Liver (tissue), 9 donors: ENCODE results near the gene DERA. TPM values are rescaled to one million over a fixed set of nuclear protein-coding genes. Genes with fewer than 3 reads are reported as not detected.

Experiments used
- DNase-seq: peaks from one replicate; pipeline ENCODE4 v3.0.0-alpha.2; 2017; ENCODE audit warnings: low spot score
- H3K27ac ChIP-seq, 2 donors: one replicate each; pipeline ENCODE4 v1.7.0; 2013; ENCODE audit warnings: inconsistent platforms in 2 of 2, low read length in 2 of 2, control low read depth in 1 of 2, low read depth in 1 of 2, mild to moderate bottlenecking in 1 of 2
- H3K27me3 ChIP-seq, 4 donors: one replicate each; pipeline versions ENCODE4 v1.6.1 to v1.7.0; 2013; ENCODE audit warnings: low read length in 3 of 4, inconsistent platforms in 1 of 4, mild to moderate bottlenecking in 1 of 4, moderate library complexity in 1 of 4; ENCODE audit not compliant: control insufficient read depth in 4 of 4, insufficient read depth in 4 of 4
- H3K36me3 ChIP-seq, 4 donors: one replicate each; pipeline versions ENCODE4 v1.6.1 to v1.7.0; 2013; ENCODE audit warnings: low read length in 3 of 4, mild to moderate bottlenecking in 3 of 4, low read depth in 1 of 4, moderate library complexity in 1 of 4; ENCODE audit not compliant: control insufficient read depth in 4 of 4, insufficient read depth in 3 of 4
- H3K4me1 ChIP-seq, 4 donors: one replicate each; pipeline versions ENCODE4 v1.6.1 to v1.7.0; 2013; ENCODE audit warnings: low read length in 3 of 4, mild to moderate bottlenecking in 3 of 4, moderate library complexity in 1 of 4; ENCODE audit not compliant: control insufficient read depth in 4 of 4, insufficient read depth in 4 of 4
- H3K4me3 ChIP-seq, 3 donors: one replicate each; pipeline versions ENCODE4 v1.6.1 to v1.7.0; 2013; ENCODE audit warnings: low read length in 3 of 3, control low read depth in 1 of 3, low read depth in 1 of 3, mild to moderate bottlenecking in 1 of 3
- H3K9ac ChIP-seq, 2 donors: one replicate each; pipeline ENCODE4 v1.7.0; 2013; ENCODE audit warnings: low read length in 2 of 2, mild to moderate bottlenecking in 2 of 2, moderate library complexity in 2 of 2, control low read depth in 1 of 2, low read depth in 1 of 2
- H3K9me3 ChIP-seq, 4 donors: one replicate each; pipeline versions ENCODE4 v1.6.1 to v1.7.0; 2013; ENCODE audit warnings: low read length in 3 of 4; ENCODE audit not compliant: control insufficient read depth in 4 of 4
- EGR1 ChIP-seq, 2 donors: IDR thresholded peaks; 2 replicates each; pipeline ENCODE4 v1.6.1; 2016 to 2018; ENCODE audit warnings: antibody characterized with exemption in 2 of 2, low read depth in 2 of 2
- FOXA1 ChIP-seq: IDR thresholded peaks from 2 replicates; pipeline ENCODE4 v1.6.1; 2016; ENCODE audit warnings: antibody characterized with exemption
- FOXA2 ChIP-seq: IDR thresholded peaks from 2 replicates; pipeline ENCODE4 v1.6.1; 2016; ENCODE audit warnings: antibody characterized with exemption
- GABPA ChIP-seq, 2 donors: IDR thresholded peaks in 1 of 2; conservative IDR thresholded peaks in 1 of 2; 2 replicates each; pipeline ENCODE4 v1.6.1; 2016; ENCODE audit warnings: antibody characterized with exemption in 2 of 2, mild to moderate bottlenecking in 1 of 2, moderate library complexity in 1 of 2
- HNF4A ChIP-seq, 2 donors: conservative IDR thresholded peaks; 2 replicates each; pipeline ENCODE4 v1.6.1; 2016; ENCODE audit warnings: antibody characterized with exemption in 2 of 2, mild to moderate bottlenecking in 2 of 2
- HNF4G ChIP-seq: IDR thresholded peaks from 2 replicates; pipeline ENCODE4 v1.6.1; 2016; ENCODE audit warnings: antibody characterized with exemption
- JUND ChIP-seq, 2 donors: IDR thresholded peaks; 2 replicates each; pipeline ENCODE4 v1.6.1; 2016; ENCODE audit warnings: antibody characterized with exemption in 2 of 2
- NR2F2 ChIP-seq: IDR thresholded peaks from 2 replicates; pipeline ENCODE4 v1.6.1; 2016; ENCODE audit warnings: antibody characterized with exemption
- RAD21 ChIP-seq, 2 donors: IDR thresholded peaks; 2 replicates each; pipeline ENCODE4 v1.6.1; 2016; ENCODE audit warnings: antibody characterized with exemption in 2 of 2, mild to moderate bottlenecking in 2 of 2
- RXRA ChIP-seq, 2 donors: IDR thresholded peaks; 2 replicates each; pipeline ENCODE4 v1.6.1; 2017 to 2018; ENCODE audit warnings: antibody characterized with exemption in 2 of 2, mild to moderate bottlenecking in 1 of 2
- SP1 ChIP-seq: IDR thresholded peaks from 2 replicates; pipeline ENCODE4 v1.6.1; 2018; ENCODE audit warnings: antibody characterized with exemption, mild to moderate bottlenecking
- TAF1 ChIP-seq: conservative IDR thresholded peaks from 2 replicates; pipeline ENCODE4 v1.6.1; 2016; ENCODE audit warnings: antibody characterized with exemption, mild to moderate bottlenecking
- YY1 ChIP-seq: IDR thresholded peaks from 2 replicates; pipeline ENCODE4 v1.6.1; 2016; ENCODE audit warnings: antibody characterized with exemption, mild to moderate bottlenecking
- ZBTB33 ChIP-seq: IDR thresholded peaks from 2 replicates; pipeline ENCODE4 v1.6.1; 2016; ENCODE audit warnings: antibody characterized with exemption
- WGBS: extraction: QIAGEN DNeasy Blood & Tissue Kit; methylation state at CpG from one replicate; pipeline ENCODE4 v1.1.7; 2013; 5-methylcytosine and 5-hydroxymethylcytosine counted together
- polyA plus RNA-seq, 2 donors: library from polyadenylated mRNA; stranded (reverse) in 1 of 2; unstranded in 1 of 2; fragments of 200-250 nt in 1 of 2; fragments of >200 nt in 1 of 2; fragmentation: Nextera tagmentation in 1 of 2; extraction: Ambion mirVana in 1 of 2; gene quantifications; one replicate each; pipeline versions ENCODE4 v1.2.1 to v1.2.3, GENCODE V29; 2013 to 2015
- total RNA-seq, 2 donors: library from RNA; depleted of rRNA; stranded (reverse); fragments of >200 nt; gene quantifications; one replicate each; pipeline ENCODE4 v1.2.3, GENCODE V29; 2014
- TF ChIP-seq, protein P1 (sequence below): IDR thresholded peaks from 2 replicates; pipeline ENCODE4 v1.6.1; 2016; ENCODE audit warnings: antibody characterized with exemption, mild to moderate bottlenecking
- TF ChIP-seq, protein P2 (sequence below): IDR thresholded peaks from 2 replicates; pipeline ENCODE4 v1.6.1; 2016; ENCODE audit warnings: antibody characterized with exemption
- donor health status: healthy.
- donor health status: healthy.
- donor health status: healthy.
- donor health status: healthy.
- donor health status: healthy.

The DERA gene
- total and polyA plus RNA-seq, 4 donors, result 32.9 to 65.2 (median 52.4) TPM

DNA sequence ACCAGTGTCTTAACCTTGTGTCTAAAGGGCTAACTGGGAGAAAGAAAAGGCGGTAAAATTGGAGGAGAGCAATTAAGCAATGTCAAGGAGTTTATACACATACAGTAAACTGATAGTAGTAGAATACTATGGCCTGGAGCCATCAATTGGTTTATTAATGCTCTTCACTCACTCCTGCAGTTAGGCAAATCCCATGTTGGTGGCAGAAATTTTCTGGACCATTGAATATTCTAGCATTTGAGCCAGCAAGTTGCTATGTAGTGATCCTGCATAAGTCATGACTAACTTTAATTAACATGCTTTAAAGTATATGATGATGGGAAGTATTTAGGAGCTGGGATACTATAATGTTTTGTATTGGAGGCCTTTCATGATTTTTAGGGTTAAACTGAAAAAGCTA lies 14.3 kb upstream of the DERA start:
- H3K27ac ChIP-seq, result no peak overlapping the region
- H3K4me1 ChIP-seq, result peaks cover 0 to 22% (median 14%) of the 10 kb centered on the region in 4 donors
- WGBS, result 95% methylated on average over 1 of the region's 1 CpG
- H3K9ac ChIP-seq, result no peak overlapping the region
- H3K27me3 ChIP-seq, result no peaks in the 10 kb centered on the region
- peaks cover 7 to 17% (median 12%) of the 10 kb centered on the region in 4 donors for H3K36me3 ChIP-seq
- no peak overlapping the region for H3K4me3 ChIP-seq
- DNase-seq, result no peak
- TF ChIP-seq, protein P1, sequence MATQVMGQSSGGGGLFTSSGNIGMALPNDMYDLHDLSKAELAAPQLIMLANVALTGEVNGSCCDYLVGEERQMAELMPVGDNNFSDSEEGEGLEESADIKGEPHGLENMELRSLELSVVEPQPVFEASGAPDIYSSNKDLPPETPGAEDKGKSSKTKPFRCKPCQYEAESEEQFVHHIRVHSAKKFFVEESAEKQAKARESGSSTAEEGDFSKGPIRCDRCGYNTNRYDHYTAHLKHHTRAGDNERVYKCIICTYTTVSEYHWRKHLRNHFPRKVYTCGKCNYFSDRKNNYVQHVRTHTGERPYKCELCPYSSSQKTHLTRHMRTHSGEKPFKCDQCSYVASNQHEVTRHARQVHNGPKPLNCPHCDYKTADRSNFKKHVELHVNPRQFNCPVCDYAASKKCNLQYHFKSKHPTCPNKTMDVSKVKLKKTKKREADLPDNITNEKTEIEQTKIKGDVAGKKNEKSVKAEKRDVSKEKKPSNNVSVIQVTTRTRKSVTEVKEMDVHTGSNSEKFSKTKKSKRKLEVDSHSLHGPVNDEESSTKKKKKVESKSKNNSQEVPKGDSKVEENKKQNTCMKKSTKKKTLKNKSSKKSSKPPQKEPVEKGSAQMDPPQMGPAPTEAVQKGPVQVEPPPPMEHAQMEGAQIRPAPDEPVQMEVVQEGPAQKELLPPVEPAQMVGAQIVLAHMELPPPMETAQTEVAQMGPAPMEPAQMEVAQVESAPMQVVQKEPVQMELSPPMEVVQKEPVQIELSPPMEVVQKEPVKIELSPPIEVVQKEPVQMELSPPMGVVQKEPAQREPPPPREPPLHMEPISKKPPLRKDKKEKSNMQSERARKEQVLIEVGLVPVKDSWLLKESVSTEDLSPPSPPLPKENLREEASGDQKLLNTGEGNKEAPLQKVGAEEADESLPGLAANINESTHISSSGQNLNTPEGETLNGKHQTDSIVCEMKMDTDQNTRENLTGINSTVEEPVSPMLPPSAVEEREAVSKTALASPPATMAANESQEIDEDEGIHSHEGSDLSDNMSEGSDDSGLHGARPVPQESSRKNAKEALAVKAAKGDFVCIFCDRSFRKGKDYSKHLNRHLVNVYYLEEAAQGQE, result no peak
- TF ChIP-seq FOXA2 (no peak), YY1 (no peak), RXRA (IDR thresholded peaks at IDR 0.05) (no peak), TAF1 (no peak), FOXA1 (no peak), HNF4G (no peak), NR2F2 (no peak)
- TF ChIP-seq, protein P2, sequence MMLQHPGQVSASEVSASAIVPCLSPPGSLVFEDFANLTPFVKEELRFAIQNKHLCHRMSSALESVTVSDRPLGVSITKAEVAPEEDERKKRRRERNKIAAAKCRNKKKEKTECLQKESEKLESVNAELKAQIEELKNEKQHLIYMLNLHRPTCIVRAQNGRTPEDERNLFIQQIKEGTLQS, result no peak
- no peaks in the 10 kb centered on the region for H3K9me3 ChIP-seq

DNA sequence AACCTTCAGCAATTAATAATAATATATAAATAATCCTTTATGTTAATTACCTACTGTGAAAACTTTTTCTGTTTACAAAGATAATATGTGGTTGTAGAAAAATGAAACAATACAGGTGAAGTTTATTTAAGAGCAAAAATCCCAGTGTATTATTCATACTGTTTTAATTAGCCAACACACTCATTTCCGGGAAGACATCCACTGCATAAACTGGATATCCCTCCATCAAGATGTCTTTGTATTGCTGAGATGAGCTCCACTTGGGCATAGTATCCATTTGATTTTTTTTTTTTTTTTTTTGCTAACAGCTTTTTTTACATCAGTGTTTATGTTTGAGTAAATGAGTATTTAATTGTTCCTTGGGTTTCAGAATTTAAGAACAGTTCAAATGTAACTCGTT lies 13.7 kb upstream of the DERA start:
- H3K27ac ChIP-seq, result no peak overlapping the region
- H3K9ac ChIP-seq, result no peak overlapping the region
- H3K27me3 ChIP-seq, result no peaks in the 10 kb centered on the region
- TF ChIP-seq, protein P2, result no peak
- no peak for TF ChIP-seq HNF4G
- TF ChIP-seq FOXA2, result no peak
- TF ChIP-seq RAD21 (IDR thresholded peaks at IDR 0.05), result no peak
- no peak for TF ChIP-seq EGR1 (IDR thresholded peaks at IDR 0.05; ENCODE audit: low read depth in 2 of 2)
- TF ChIP-seq JUND (IDR thresholded peaks at IDR 0.05), result no peak
- TF ChIP-seq GABPA (IDR thresholded peaks at IDR 0.05 in 1 of 2, conservative IDR thresholded peaks at IDR 0.05 in 1 of 2), result no peak
- TF ChIP-seq, protein P1, result no peak
- TF ChIP-seq SP1, result no peak
- TF ChIP-seq ZBTB33, result no peak
- no peak for TF ChIP-seq YY1
- TF ChIP-seq TAF1, result no peak
- no peak for TF ChIP-seq HNF4A (conservative IDR thresholded peaks at IDR 0.05)
- H3K9me3 ChIP-seq, result no peaks in the 10 kb centered on the region
- peaks cover 0 to 19% (median 14%) of the 10 kb centered on the region in 4 donors for H3K4me1 ChIP-seq
- H3K36me3 ChIP-seq, result peaks cover 7 to 18% (median 15%) of the 10 kb centered on the region in 4 donors
- no peak overlapping the region for H3K4me3 ChIP-seq
- no peak for DNase-seq
- WGBS, result 89% methylated on average over 2 of the region's 2 CpGs
